22Rv1 (cell line): Measurements from ENCODE around the gene STX7.
"Not testable (repeated sequence)": the region's sequence is repeated elsewhere in the genome, so short reads cannot be mapped to it uniquely, and the experiment has no call there.

Source experiments
- H3K27ac ChIP-seq: fragments of 450-650 bp; 2 replicates; pipeline ENCODE4 v1.5.1; 2017
- ZFX ChIP-seq: fragments of 450-650 bp; IDR thresholded peaks from 2 replicates; pipeline ENCODE4 v1.6.1; 2017; ENCODE audit warnings: antibody characterized with exemption, borderline replicate concordance
- TF ChIP-seq, protein P1 (sequence below): fragments of 450-650 bp; IDR thresholded peaks from 2 replicates; pipeline ENCODE4 v1.5.1; 2017; ENCODE audit warnings: mild to moderate bottlenecking

STX7 gene

DNA sequence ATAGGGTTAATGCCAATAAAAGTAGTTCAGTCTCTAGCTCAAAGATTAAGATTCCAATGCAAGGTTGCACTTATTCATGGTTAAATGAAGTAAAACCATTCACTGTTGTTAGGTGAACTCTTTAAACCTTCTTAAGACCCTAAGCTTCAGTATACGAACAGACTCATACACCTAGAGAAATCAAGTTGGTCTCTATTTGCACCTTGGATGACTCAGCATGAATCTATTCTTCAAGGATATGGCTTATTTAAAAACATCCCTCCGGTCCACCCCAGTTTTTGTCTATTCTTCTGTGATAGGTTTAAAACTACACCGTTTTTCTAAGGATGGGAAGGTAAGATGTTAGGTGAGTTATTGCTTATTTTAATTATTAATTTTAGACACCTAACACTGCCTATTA, 24.2 kb upstream of the STX7 start:
- TF ChIP-seq, protein P1, sequence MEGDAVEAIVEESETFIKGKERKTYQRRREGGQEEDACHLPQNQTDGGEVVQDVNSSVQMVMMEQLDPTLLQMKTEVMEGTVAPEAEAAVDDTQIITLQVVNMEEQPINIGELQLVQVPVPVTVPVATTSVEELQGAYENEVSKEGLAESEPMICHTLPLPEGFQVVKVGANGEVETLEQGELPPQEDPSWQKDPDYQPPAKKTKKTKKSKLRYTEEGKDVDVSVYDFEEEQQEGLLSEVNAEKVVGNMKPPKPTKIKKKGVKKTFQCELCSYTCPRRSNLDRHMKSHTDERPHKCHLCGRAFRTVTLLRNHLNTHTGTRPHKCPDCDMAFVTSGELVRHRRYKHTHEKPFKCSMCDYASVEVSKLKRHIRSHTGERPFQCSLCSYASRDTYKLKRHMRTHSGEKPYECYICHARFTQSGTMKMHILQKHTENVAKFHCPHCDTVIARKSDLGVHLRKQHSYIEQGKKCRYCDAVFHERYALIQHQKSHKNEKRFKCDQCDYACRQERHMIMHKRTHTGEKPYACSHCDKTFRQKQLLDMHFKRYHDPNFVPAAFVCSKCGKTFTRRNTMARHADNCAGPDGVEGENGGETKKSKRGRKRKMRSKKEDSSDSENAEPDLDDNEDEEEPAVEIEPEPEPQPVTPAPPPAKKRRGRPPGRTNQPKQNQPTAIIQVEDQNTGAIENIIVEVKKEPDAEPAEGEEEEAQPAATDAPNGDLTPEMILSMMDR, result no peak
- TF ChIP-seq ZFX, result no peak

DNA sequence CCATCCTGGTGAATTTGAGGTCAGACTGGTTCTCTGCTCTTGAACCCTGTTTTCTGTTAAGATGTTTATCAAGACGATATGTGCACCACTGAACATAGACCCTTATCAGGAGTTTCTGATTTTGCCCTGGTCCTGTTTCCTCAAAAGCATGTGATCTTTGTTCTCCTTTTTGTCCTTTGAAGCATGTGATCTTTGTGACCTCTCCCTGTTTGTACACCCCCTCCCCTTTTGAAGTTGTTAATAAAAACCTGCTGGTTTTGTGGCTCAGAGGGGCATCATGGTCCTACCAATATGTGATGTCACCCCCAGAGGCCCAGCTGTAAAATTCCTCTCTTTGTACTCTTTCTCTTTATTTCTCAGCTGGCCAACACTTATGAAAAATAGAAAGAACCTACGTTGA, 21.6 kb upstream of the STX7 start:
- H3K27ac ChIP-seq, result not testable (repeated sequence)

More for the DNA sequence above, 24.2 kb upstream of the STX7 start:
- H3K27ac ChIP-seq, result no peak overlapping the region

DNA sequence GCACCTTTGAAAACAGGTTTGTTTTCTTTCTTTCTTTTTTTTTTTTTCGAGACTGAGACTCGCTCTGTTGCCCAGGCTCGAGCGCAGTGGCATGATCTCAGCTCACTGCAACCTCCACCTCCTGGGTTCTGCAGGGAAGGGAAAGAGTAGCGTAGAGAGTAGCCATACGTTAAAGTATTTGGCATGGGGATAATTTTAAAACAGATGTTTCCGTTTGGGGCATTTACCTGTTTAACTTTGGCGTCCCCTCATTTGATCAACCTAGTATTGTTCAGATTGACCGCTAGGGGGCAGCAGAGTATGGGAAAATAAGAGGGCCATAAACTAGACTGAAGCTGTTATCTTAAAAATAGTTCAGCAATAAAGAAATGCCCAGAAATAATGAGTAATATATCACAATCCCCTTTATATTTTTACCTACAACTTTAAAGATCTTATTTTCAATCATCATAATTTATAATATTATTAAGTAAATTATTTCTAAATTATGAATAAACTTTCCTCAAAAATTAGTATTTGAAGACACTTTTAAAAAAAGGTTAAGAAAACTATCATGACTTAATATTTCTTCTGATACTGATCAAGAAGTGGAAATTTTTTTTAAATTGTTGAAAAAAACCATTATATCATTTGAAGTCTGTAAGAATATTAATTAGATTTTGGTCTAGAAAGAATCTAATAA, 17.5 kb upstream of the STX7 start:
- TF ChIP-seq, protein P1, result peak; percentile 87
- TF ChIP-seq ZFX, result no peak

DNA sequence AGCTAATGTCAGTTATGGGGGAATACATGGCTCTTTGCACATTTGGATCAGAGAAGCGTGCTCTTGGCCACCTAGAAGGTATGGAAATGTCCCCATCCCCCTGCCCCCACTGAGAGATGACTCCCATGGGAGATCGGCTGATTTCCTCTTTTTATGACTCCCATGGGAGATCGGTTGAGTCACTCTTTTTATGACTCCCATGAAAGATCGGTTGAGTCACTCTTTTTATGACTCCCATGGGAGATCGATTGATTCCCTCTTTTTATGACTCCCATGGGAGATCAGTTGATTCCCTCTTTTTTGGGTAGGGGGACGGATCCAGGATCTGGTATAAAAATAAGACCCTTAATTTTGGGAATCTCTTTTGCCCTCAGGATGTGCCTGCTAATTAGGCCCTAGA, 14.9 kb upstream of the STX7 start:
- no peak overlapping the region for H3K27ac ChIP-seq
- TF ChIP-seq, protein P1, result no peak

More for the DNA sequence above, 17.5 kb upstream of the STX7 start:
- no peak overlapping the region for H3K27ac ChIP-seq

DNA sequence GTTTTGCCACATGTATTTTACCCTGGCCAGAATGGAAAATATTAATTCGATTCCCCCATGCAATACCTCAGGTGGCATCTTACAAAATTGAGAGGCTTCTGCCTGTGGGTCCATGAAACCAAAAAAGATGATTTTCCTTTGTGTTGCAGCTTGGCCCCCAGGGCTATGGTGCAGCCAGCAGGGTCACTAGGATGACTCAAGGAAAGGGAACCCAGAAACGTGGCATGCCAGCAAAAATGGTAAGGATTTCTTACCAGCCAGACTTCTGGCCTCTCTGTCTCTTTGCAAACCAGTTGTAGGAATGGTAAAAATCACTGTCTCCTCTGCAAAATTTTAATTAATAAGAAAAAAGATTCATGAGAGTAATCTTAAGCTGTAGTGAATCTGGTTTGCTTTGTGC, 13.5 kb upstream of the STX7 start:
- TF ChIP-seq, protein P1, result no peak

DNA sequence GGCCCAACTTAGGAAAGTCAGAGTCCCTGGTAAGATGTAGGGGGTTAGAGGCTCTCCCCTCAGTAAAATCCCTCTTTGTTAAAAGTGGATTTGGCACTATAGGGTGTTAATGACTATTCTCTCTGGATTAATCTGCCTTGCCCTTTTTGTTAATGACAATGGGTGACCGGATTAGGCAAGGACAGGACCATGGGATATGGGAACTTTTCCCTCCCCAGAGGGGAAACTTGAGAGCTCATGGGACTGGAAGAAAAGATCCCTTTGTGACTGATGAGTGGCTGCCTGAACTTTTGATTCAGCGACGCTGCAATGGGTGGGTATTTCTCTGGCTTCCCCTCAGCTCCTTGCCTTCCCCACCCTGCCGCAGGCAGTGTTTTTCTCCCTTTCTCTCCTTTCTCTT, 12.9 kb upstream of the STX7 start:
- H3K27ac ChIP-seq, result no peak overlapping the region
- TF ChIP-seq, protein P1, result no peak
- no peak for TF ChIP-seq ZFX

More for the DNA sequence above, 13.5 kb upstream of the STX7 start:
- no peak overlapping the region for H3K27ac ChIP-seq

DNA sequence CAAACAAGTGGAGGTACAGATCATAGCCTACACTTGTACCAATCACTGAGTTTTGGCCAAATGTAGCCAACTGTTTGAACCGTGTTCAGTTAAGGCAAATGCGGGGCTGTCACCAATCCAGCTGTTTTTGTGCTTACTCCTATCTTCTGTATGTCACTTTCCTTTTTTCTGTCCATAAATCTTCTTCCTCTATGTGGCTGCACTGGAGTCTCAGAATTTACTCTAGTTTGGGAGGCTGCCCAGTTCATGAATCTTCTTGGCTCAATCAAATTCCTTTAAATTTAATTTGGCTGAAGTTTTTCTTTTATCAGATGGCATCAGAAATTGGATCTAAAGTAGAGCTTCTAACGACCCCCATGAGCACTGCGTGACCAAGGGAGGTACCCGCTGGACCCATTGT, 11.7 kb upstream of the STX7 start:
- no peak overlapping the region for H3K27ac ChIP-seq
- TF ChIP-seq, protein P1, result no peak
- TF ChIP-seq ZFX, result no peak

DNA sequence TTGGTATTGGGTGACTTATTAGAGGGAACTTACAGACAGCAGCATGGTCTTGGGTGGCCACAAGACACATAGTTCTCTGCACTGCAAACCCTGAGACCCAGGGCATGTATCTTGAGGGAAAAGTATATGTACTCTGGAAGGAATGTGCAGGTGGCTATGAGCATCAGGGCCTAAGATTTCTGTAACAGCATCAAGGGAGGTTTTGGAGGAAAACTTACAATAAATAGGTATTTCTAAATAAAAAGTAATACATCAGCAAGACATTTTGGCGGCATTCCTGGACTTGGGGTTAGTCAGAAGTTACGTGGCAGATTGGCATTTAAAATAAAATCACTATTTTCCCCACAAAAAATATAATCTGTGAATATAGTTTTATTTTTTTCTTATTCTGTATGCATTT, 8.0 kb upstream of the STX7 start:
- TF ChIP-seq, protein P1, result no peak
- TF ChIP-seq ZFX, result no peak
- no peak overlapping the region for H3K27ac ChIP-seq
